Measurements from ENCODE around the gene FCN2.

The FCN2 gene

DNA sequence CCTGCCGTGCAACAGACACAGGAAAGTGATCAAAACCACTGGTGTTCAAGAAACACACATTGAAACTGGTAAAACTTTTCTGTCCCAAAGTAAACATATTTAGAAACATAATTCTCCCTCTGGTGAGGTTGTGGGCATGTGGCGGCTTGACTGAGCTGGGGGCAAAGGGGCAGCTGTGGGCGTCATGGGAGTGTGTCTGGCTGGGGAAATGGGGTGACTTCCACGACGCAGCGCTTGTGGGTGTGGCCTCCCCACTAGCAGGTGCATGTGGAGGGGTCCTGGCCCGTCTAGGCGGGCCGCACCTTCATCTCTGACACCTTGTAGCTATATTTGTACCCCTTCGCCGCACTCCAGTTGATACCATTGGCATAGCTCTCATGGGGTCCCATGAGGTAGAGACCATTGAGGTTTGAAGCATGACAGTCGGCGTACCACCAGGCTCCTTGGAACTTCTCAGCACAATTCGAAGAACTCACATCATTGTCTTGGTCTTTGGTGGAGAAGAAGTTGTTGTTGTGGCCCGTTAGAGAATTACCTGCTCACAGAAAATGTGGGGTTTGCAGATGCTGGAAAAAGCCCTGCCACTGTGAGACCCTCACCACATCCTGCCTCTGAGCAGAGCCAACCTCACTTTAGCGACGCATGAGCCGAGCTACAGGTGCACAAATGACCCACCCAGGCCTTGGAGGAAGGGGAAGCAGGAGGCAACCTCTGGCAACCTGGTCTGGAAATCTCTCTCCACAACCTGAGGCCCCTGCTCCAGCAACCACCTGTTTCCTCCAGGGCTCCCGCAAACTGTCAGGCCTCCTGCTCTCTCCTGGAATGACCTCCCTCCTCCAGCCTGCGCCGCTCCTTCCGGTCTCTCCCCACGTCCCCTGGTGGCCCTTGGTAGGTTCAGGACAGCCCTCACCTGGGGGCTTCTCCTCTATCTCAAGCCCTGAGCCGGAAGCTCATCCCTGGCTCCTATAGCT is 29.2 kb downstream of the FCN2 start:
- DNase-seq (ENCODE audit: low read depth, low spot score) = no peak

DNA sequence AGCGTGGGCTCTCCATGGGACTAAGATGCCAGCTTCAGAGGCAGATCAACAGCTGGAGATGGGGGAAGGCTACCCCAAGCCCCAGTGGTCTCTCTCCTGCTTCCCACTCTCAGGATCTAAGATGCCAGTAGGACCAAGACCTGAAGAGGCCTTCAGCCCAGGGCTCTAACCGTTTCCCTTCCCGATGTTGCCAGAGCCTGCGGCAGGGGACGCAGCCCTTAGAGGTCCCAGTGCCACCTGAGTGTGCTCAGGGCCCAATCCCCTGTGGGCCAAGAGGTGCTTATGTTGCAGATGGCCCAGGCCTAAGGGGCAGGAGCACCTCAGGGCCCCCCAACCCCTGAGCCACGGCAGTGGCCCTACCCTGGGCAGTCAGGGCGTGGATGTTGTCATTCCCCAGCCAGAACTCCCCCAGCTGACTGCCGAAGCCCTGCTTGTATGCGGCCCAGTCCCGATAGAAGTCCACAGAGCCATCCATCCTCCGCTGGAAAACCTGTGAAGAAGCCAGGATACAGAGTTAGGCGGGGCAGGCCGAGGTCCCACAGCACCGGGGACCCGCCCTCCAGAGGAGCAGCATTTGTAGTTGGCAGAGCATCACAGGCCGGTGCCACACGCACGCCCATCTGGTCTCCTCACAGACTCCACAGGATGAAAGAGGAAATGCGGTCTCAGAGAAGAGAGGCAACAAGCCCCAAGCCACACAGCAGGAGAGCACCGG is 31.7 kb downstream of the FCN2 start:
- no peak for DNase-seq (ENCODE audit: low read depth, low spot score)

GRCh38 chr9:134913041-134913712 is 32.6 kb downstream of the FCN2 start:
- no peak for DNase-seq (ENCODE audit: low read depth, low spot score)

DNA sequence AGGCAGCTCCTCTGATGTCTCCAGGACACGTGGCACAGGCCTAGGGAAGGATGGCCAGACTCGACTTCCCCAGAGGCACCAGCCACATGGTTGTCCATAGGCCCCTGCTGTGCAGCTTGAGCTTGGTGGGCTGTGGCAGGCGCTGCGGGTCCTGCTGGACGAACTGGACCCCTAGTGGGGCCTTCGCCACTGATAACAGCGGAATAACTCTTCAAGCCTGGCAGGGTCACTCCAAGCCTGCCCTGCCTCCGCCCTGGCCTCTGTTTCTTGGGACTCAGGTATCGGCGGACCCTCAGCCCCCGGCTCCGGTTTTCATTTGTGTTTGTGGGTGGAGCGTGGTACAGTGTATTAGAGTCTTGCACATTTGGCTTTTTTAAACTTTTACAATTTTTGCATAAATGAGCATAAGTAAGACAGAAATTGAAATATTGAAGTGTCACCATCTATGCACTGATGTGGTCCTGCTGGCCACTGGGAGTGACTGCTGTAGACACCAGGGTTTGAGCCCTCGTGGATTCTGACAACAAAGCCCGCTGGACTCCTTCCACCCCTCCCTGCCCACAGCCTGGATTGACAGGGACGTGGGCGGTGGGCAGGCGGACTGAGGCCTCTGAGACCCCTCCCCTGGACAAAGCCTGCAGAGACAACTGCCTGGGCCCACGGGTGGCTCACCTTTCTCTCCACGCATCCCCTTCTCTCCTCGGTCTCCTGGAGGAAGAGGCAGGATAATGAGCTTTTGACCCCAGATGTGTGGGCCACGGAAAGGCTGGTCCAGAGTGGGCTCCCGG is 33.3 kb downstream of the FCN2 start:
- no peak for DNase-seq (ENCODE audit: low read depth, low spot score)

DNA sequence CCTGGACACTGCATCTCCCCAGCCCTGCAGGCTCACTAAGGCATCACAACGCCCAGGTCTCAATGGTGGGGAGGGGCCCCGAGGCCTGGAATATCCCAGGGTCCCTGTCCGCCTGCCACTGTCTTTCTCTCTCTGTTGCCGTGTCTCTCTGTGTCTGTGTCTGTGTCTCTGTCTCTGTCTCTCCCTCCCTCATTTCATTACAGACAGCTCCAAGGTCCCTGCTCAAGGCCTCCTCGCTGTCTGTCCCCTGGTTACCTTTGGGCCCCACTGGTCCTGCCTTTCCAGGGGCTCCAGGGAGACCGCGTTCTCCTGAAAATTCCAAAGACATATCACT is 33.9 kb downstream of the FCN2 start:
- DNase-seq (ENCODE audit: low read depth, low spot score) = no peak

DNA sequence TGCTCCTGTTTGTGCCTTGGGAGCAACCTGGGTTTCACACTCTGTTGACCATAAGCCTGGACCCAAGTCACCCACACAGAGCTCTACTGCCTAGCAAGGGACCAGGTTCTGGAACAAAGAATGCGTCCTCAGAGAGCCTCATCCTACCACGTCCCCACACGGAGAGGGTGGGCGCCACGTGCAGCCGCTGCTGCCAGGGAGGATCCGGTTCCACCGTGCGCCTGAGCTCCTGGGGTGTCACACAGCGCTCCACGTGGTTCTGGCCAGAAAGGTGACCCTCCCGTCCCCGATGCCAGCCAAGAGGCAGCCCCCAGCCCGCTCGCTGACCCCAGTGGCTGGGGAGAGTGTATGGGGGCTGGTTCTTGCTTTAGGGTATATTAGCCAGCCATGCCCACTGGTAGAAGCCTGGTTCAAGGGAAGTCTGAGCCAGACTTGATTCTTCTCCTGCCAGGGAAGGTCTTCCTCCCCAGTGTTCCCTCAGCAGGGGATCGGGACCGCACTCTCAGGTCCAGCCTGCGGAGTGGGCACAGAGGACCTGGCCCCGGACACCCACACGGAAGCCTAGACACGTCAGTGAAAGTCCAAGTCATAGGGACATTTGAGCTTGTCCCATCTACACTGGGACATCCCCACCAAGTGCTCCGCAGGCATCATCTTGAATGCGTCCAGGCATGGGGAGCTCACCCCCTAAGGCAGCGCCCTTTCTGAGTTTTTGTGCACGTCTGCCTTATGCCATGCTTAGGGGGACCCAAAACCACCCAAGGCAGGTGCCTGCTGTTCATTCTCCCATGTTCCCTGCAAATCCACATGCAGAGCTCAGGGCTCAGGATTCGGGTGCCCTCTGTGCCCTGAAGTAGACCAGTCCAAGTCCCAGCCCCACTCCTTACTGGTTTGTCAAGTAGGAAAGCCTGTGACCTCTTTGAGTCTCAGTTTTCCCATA is 34.7 kb downstream of the FCN2 start:
- no peak for DNase-seq (ENCODE audit: low read depth, low spot score)

DNA sequence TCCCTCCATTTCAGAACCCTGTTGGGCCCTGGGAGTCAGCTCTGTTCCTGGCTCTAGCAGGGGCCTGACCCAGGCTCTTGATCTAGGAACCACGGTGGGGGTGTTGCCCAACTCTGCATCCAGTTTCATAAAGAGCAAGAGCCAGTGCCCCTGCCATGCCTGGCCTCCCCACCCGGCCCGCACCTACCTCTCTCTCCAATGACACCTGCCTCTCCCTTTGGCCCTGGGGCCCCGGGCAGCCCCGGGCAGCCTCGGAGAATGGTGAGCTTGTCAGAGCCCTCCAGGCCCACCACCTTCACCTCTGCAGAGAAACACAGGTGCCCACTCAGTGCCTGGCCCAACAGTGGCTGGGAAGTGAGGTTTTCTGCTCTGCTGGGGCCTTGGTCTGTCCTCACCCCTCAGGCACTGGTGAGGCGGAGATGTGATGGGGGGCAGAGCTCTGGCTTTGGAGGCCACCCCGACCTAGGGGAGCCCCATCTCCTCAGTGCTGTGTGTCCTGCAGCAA is 35.6 kb downstream of the FCN2 start:
- no peak for DNase-seq (ENCODE audit: low read depth, low spot score)

DNA sequence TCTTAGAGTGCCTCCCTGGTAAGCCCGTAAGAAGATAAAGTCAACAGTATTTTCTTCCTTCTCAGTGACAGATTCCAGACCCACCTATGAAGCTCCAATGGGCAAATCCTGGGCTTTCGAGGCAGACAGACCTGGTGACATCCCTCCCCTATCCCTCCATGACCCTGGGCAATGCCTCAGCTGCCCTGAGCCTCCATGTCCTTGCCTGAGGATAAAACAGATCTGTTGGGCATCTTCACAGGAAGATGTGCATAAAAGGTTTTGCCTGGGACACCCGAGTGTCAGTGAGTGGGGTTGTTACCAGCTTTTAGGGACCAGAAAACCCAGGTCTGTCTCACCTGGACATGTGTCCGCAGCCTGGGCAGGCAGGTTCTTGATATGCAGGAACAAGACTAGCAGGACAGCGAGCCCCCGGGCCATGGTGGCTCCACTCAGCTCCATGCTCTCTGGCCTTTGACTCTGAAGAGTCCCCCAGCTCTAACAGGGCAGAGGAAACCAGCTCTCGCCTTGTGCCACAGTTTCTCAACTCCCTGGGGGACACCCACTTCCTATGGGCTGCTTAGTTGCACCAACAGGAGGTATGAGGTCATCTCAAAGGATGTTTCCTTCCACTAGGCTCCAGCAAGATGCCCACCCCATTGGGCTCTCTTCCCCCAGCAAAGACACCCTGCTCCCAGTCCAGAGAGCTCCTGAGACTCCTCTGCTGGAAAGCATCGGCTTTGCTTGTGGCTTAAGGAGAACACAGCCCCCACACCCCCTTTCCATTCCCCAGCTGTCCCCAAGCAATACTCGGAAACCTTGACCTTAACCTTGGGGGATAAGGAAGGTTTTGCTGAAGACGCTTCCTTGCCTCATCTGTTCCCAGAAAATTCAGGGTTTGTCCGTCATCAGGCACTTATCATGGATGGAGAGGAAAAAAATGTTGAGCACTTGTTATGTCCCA is 37.1 kb downstream of the FCN2 start, which contains the start of gene FCN1:
Gene FCN1, minus strand, starts transcription at position 482 of the 943 bp plus-strand sequence. Its CDS starts 41 bp downstream, at position 441.
- DNase-seq (ENCODE audit: low read depth, low spot score) = no peak

DNA sequence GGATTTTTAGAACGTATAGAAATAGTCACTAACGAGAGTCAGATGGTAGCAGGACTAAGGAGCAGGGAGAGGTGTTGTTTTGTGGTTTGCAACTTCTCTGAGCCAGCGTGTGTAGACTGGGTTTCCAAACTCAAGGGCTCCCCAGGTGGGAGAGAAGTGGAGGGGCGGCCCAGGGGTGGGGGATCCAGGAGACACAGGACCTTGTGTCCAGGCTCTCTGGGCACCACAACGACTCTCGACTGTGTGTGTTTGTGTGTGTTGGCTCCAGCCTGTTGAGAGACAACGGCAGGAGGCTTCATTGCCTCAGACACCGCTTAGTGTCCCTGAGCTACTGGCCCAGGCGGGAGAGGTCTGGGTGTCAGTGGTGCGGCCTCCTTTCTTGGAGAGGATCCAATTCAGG is 38.0 kb downstream of the FCN2 start:
- DNase-seq (ENCODE audit: low read depth, low spot score) = no peak

DNA sequence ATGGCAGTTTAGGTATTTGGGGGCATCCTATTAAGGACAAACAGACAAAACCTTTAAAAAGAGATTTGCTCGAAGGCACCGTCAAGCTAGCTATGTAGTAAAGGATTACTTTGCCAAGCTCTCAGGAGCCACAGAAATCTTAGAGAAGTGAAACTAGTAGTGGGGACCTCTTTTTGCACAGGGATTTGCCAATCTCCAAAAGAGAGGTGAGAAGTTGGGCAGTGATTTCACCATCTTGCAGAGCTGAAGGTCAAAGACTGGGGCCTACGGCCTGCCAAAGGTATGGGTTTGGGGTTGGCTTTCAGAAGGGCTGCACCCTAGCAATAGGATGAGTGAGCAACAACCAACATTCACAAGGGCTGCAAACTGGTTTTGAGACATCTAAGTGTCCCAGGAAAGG is 38.7 kb downstream of the FCN2 start:
- DNase-seq (ENCODE audit: low read depth, low spot score) = no peak

DNA sequence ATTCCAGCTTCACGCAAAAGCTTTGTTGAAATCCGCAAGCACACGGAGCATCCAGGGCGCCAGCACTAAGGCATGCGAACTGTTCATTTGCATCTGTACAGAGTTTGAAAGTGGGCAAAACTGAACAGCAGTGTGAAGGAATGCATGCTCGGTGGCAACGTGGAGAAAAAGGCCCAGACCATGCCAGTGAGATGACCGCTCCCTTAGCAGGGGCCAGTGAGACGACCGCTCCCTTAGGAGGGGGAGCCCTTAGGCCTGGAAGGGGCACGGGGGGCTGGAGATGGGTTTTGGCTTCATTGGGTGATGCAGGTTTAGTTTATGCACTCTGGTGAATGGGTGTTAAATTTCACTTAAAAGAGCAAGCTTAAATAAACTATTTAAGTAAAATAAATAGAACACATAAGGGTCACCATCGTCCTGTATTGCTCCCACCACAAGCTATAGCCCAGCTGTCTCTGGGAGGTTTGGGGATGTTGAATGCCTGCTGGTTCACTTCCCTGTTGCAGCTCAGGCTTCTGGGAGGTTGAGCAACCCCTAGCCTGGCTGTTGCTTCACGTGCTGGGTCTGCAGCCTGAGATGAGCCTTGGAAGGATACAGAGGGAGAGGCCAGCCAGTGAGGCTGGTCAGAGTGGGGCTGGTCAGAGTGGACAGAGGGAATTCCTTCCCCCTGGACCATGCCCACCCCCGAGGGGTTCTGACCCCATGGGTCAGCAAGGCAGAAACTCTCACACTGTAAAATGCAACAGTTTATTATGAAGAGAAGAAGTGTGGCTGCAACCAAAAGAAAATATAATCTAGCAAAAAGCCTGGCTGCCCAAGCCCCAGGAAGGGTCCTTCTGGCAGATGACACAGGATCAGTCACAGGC is 41.7 kb downstream of the FCN2 start:
- DNase-seq (ENCODE audit: low read depth, low spot score) = no peak

DNA sequence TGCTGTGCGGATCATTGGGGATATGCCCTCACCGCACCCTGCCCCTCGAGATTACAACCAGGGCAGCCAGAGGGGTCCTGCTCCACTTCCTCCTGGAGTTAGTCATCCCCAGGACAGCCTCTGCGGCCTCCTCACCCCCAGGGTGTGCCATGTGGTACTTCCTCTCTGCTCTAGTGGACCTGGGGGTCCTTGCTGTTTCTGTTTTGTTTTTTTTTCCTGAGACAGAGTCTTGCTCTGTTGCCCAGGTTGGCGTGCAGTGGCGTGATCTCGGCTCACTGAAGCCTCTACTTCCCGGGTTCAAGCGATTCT is 42.3 kb downstream of the FCN2 start:
- no peak for DNase-seq (ENCODE audit: low read depth, low spot score)

GRCh38 chr9:134923466-134923865 is 42.9 kb downstream of the FCN2 start:
- no peak for DNase-seq (ENCODE audit: low read depth, low spot score)

DNA sequence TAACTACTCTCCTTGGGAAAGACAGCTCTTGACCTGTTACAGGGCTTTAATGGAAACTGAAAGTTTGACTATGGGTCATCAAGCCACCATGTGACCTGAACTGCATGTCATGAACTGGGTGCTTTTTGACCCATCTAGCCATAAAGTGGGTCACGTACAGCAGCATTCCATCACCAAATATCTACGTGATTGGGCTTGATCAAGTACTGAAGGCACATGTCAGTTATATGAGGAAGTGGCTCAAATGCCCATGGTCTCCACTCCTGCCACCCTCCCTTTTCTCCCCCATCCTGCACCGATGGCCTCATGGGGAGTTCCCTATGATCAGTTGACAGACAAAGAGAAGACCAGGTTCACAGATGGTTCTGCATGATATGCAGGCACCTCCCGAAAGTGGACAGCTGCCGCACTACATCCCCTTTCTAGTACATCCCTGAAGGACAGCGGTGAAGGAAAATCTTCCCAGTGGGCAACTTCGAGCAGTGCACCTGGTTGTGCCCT is 44.5 kb downstream of the FCN2 start:
- no peak for DNase-seq (ENCODE audit: low read depth, low spot score)

GRCh38 chr9:134928436-134929192 is 48.0 kb downstream of the FCN2 start:
- no peak for DNase-seq (ENCODE audit: low read depth, low spot score)

GRCh38 chr9:134929193-134930158 is 48.9 kb downstream of the FCN2 start:
- DNase-seq (ENCODE audit: low read depth, low spot score) = no peak

All from smooth muscle cell of the brain vasculature (primary cell).